CD14-positive monocyte (primary cell): ENCODE measurements around the gene CASP14. TPM values are rescaled to one million over a fixed set of nuclear protein-coding genes. Genes with fewer than 3 reads are reported as not detected.

Experiments used
- DNase-seq, 3 donors: peaks; one replicate each; pipeline ENCODE4 v3.0.0-alpha.2; 2011 to 2022
- H2AFZ ChIP-seq: 2 replicates; pipeline ENCODE4 v1.6.0; 2012; ENCODE audit warnings: mild to moderate bottlenecking, low read depth, low read length, inconsistent platforms; ENCODE audit not compliant: insufficient read depth, poor library complexity, severe bottlenecking
- H3K27ac ChIP-seq, 2 donors: 1 replicate in 1 of 2; 2 replicates in 1 of 2; pipeline ENCODE4 v1.5.1; 2012 to 2013; ENCODE audit warnings: low read length in 2 of 2, control low read depth in 1 of 2, inconsistent platforms in 1 of 2, low read depth in 1 of 2, mild to moderate bottlenecking in 1 of 2
- H3K27me3 ChIP-seq, 2 donors: one replicate each; pipeline versions ENCODE4 v1.6.0 to v1.6.1; 2011 to 2013; ENCODE audit warnings: low read length in 2 of 2; ENCODE audit not compliant: control insufficient read depth in 2 of 2, insufficient read depth in 2 of 2
- H3K36me3 ChIP-seq, 2 donors: replicated peaks in 1 of 2; 1 replicate in 1 of 2; 2 replicates in 1 of 2; pipeline versions ENCODE4 v1.5.1 to v1.6.1; 2012 to 2013; ENCODE audit warnings: low read length in 2 of 2, control low read depth in 1 of 2, inconsistent platforms in 1 of 2, mild to moderate bottlenecking in 1 of 2; ENCODE audit not compliant: insufficient read depth in 2 of 2, control insufficient read depth in 1 of 2
- H3K4me1 ChIP-seq, 2 donors: 1 replicate in 1 of 2; 2 replicates in 1 of 2; pipeline versions ENCODE4 v1.5.1 to v1.6.1; 2012 to 2013; ENCODE audit warnings: low read length in 2 of 2, control low read depth in 1 of 2, inconsistent platforms in 1 of 2, mild to moderate bottlenecking in 1 of 2, moderate library complexity in 1 of 2; ENCODE audit not compliant: insufficient read depth in 2 of 2, control insufficient read depth in 1 of 2
- H3K4me2 ChIP-seq: replicated peaks from 2 replicates; pipeline ENCODE3; 2012; ENCODE audit warnings: low read length, moderate library complexity, mild to moderate bottlenecking; ENCODE audit not compliant: poor library complexity, severe bottlenecking; ENCODE audit errors: extremely low read depth
- H3K4me3 ChIP-seq, 3 experiments: fragments of 200-600 bp in 1 of 3; sonication (generic) in 1 of 3; replicated peaks in 1 of 3; 1 replicate in 2 of 3; 2 replicates in 1 of 3; pipeline ENCODE4 v1.5.1; 2011 to 2013; ENCODE audit warnings: low read length in 3 of 3, mild to moderate bottlenecking in 3 of 3, control low read depth in 2 of 3, low read depth in 2 of 3, inconsistent platforms in 1 of 3, moderate library complexity in 1 of 3
- H3K79me2 ChIP-seq: 2 replicates; pipeline ENCODE4 v1.6.0; 2012; ENCODE audit warnings: mild to moderate bottlenecking, control low read depth, inconsistent platforms, low read length, moderate library complexity; ENCODE audit not compliant: insufficient read depth
- H3K9ac ChIP-seq: 2 replicates; pipeline ENCODE4 v1.6.0; 2017; ENCODE audit warnings: low read length, mild to moderate bottlenecking; ENCODE audit not compliant: insufficient read depth, poor library complexity, severe bottlenecking
- H3K9me3 ChIP-seq, 2 donors: replicated peaks in 1 of 2; 1 replicate in 1 of 2; 2 replicates in 1 of 2; pipeline versions ENCODE4 v1.5.1 to v1.6.1; 2012 to 2013; ENCODE audit warnings: low read length in 2 of 2, control low read depth in 1 of 2; ENCODE audit not compliant: control insufficient read depth in 1 of 2, insufficient read depth in 1 of 2
- H4K20me1 ChIP-seq: 2 replicates; pipeline ENCODE4 v1.6.0; 2012; ENCODE audit warnings: mild to moderate bottlenecking, low read length, control low read depth, moderate library complexity; ENCODE audit not compliant: insufficient read depth
- H3K27ac Mint-ChIP-seq, 7 donors: one replicate each; pipeline ENCODE4 v1.8.0; 2020; ENCODE audit warnings: mild to moderate bottlenecking in 7 of 7, mixed read lengths in 7 of 7, moderate library complexity in 6 of 7, inconsistent platforms in 2 of 7
- H3K27me3 Mint-ChIP-seq, 3 donors: one replicate each; pipeline ENCODE4 v1.8.0; 2021 to 2022; ENCODE audit warnings: low read depth in 3 of 3, mild to moderate bottlenecking in 3 of 3, mixed read lengths in 3 of 3, moderate library complexity in 3 of 3, inconsistent platforms in 1 of 3
- H3K36me3 Mint-ChIP-seq, 2 donors: one replicate each; pipeline ENCODE4 v1.8.0; 2020; ENCODE audit warnings: mixed read lengths in 2 of 2, inconsistent platforms in 1 of 2, mild to moderate bottlenecking in 1 of 2
- H3K4me1 Mint-ChIP-seq: one replicate; pipeline ENCODE4 v1.8.0; 2020; ENCODE audit warnings: mild to moderate bottlenecking, mixed read lengths
- H3K4me3 Mint-ChIP-seq, 2 donors: one replicate each; pipeline ENCODE4 v1.8.0; 2020; ENCODE audit warnings: mild to moderate bottlenecking in 2 of 2, mixed read lengths in 2 of 2, moderate library complexity in 1 of 2
- H3K9me3 Mint-ChIP-seq, 7 donors: one replicate each; pipeline ENCODE4 v1.8.0; 2020 to 2022; ENCODE audit warnings: mixed read lengths in 7 of 7, mild to moderate bottlenecking in 6 of 7, moderate library complexity in 6 of 7, inconsistent platforms in 2 of 7
- CTCF ChIP-seq: fragments of 200-600 bp; IDR thresholded peaks from one replicate; pipeline ENCODE4 v1.8.0; 2022; ENCODE audit warnings: antibody characterized with exemption, mild to moderate bottlenecking
- WGBS: methylation state at CpG from one replicate; pipeline ENCODE4 v1.1.5; 2013; ENCODE audit warnings: missing lambda C conversion rate; ENCODE audit not compliant: insufficient coverage; 5-methylcytosine and 5-hydroxymethylcytosine counted together
- intact Hi-C, 2 donors: fragments of 100-400 bp; cut with micrococcal nuclease; formaldehyde crosslinking; loops; one replicate each; pipeline versions ENCODE4 v1.15.0 to v1.15.1; 2023
- polyA plus RNA-seq, 3 donors: library from polyadenylated mRNA; depleted of rRNA in 1 of 3; unstranded in 2 of 3; stranded (reverse) in 1 of 3; fragments of 300-500 nt in 2 of 3; fragments of >200 nt in 1 of 3; fragmentation: Illumina TruSeq in 2 of 3; gene quantifications; 1 replicate in 2 of 3; 2 replicates in 1 of 3; pipeline ENCODE4 v1.2.3, GENCODE V29; 2012 to 2021

The CASP14 gene
- polyA plus RNA-seq, 3 donors = not detected

- Histone ChIP-seq H2AFZ (no peak overlapping the region), H3K4me1 (no peaks in the 10 kb centered on the region), H3K4me2 (no peak overlapping the region), H3K9ac (no peak overlapping the region), H3K36me3 (no peaks in the 10 kb centered on the region), H3K9me3 (no peaks in the 10 kb centered on the region), H3K27me3 (no peaks in the 10 kb centered on the region), H3K27ac (no peak overlapping the region), H3K79me2 (no peaks in the 10 kb centered on the region), H3K4me3 (no peak overlapping the region), H4K20me1 (no peaks in the 10 kb centered on the region)
- DNase-seq = no peak
- Mint-ChIP-seq H3K36me3 (no peaks in the 10 kb centered on the region), H3K9me3 (peaks cover 0 to 12% (median 0%) of the 10 kb centered on the region in 7 donors), H3K27ac (no peak overlapping the region), H3K4me3 (no peak overlapping the region), H3K4me1 (no peaks in the 10 kb centered on the region), H3K27me3 (peaks cover 0 to 2% (median 1%) of the 10 kb centered on the region in 3 donors)
- TF ChIP-seq CTCF = no peak
- intact Hi-C loops = no loop called here
- no CpG with 5 or more reads among the region's 3 CpGs for WGBS
These were observed 3.8 kb upstream of the CASP14 start for GRCh38 chr19:15045506-15045905.

- no peak overlapping the region for H3K27ac Mint-ChIP-seq
- no peaks in the 10 kb centered on the region for H3K36me3 Mint-ChIP-seq
These were observed 1.6 kb upstream of the CASP14 start for GRCh38 chr19:15047680-15048079.

More at GRCh38 chr19:15047680-15048079, 1.6 kb upstream of the CASP14 start:
- no peaks in the 10 kb centered on the region for H3K4me1 ChIP-seq
- no peaks in the 10 kb centered on the region for H3K79me2 ChIP-seq
- H3K27ac ChIP-seq = no peak overlapping the region
- DNase-seq = no peak
- no peak overlapping the region for H3K4me3 Mint-ChIP-seq
- no peak overlapping the region for H3K4me3 ChIP-seq
- intact Hi-C loops = no loop called here
- H2AFZ ChIP-seq = no peak overlapping the region
- H3K27me3 ChIP-seq = no peaks in the 10 kb centered on the region
- H3K4me1 Mint-ChIP-seq = no peaks in the 10 kb centered on the region
- H4K20me1 ChIP-seq = no peaks in the 10 kb centered on the region
- H3K9me3 ChIP-seq = no peaks in the 10 kb centered on the region
- WGBS = 80% methylated on average over 6 of the region's 11 CpGs
- H3K9ac ChIP-seq = no peak overlapping the region
- H3K36me3 ChIP-seq = no peaks in the 10 kb centered on the region
- no peak overlapping the region for H3K4me2 ChIP-seq
- H3K9me3 Mint-ChIP-seq = peaks cover 0 to 12% (median 2%) of the 10 kb centered on the region in 7 donors
- no peak for TF ChIP-seq CTCF
- H3K27me3 Mint-ChIP-seq = peaks cover 4 to 9% (median 6%) of the 10 kb centered on the region in 3 donors
